Measurements from ENCODE around the gene RHOT1.

Gene RHOT1

DNA sequence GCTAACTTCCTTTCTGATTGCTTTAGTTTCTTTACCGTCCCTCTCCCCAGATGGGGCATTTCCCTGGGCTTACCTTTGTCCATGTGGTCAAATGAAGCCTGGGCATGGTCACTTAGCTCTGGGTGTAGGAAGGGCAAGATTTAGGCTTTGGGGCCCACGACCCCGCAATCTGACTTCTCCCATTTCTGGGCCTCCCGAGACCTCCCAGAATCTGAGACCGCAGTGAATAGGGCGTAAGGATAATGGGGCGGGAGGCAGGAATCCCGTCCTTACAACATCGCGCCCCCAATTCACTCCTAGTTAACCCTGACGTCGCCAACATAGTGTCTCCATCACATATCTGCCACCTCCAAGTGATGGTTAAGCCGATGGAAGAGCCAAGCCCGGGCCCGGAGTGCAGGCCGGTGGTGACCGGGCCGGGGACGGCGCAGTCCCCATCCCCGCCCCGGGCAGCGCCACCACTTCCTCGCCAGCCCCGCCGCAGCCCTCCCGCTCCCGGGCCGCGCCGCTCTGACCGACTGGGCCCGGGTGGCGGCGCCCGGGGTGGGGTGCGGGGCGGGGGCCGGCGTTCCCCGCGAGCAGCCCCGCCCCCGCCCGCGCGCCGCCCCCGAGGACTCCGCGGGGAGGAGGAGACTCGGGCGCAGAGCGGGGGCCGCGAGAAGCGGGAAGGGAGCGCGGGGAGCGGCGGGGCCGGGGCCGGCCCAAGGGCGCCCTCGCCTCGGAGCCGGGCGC is 123.1 kb downstream of the RHOT1 start, which contains the start of gene RHBDL3:
TSS of gene RHBDL3 (plus strand) at position 641 of the 732 bp plus-strand sequence. CDS start 358 bp downstream, outside the sequence.
- TF ChIP-seq SIN3A (IDR thresholded peaks at IDR 0.05; ENCODE audit: borderline replicate concordance, insufficient read depth, low read length) (no peak), FOXP2 (optimal IDR thresholded peaks at IDR 0.05; ENCODE audit: borderline replicate concordance, extremely low read depth, extremely low read length, insufficient read depth) (no peak), POLR2AphosphoS5 (IDR thresholded peaks at IDR 0.05; ENCODE audit: low read depth, low read length) (no peak), TAF1 (IDR thresholded peaks at IDR 0.05; ENCODE audit: borderline replicate concordance, insufficient read depth, low read length) (no peak)
- TF ChIP-seq, protein P1, sequence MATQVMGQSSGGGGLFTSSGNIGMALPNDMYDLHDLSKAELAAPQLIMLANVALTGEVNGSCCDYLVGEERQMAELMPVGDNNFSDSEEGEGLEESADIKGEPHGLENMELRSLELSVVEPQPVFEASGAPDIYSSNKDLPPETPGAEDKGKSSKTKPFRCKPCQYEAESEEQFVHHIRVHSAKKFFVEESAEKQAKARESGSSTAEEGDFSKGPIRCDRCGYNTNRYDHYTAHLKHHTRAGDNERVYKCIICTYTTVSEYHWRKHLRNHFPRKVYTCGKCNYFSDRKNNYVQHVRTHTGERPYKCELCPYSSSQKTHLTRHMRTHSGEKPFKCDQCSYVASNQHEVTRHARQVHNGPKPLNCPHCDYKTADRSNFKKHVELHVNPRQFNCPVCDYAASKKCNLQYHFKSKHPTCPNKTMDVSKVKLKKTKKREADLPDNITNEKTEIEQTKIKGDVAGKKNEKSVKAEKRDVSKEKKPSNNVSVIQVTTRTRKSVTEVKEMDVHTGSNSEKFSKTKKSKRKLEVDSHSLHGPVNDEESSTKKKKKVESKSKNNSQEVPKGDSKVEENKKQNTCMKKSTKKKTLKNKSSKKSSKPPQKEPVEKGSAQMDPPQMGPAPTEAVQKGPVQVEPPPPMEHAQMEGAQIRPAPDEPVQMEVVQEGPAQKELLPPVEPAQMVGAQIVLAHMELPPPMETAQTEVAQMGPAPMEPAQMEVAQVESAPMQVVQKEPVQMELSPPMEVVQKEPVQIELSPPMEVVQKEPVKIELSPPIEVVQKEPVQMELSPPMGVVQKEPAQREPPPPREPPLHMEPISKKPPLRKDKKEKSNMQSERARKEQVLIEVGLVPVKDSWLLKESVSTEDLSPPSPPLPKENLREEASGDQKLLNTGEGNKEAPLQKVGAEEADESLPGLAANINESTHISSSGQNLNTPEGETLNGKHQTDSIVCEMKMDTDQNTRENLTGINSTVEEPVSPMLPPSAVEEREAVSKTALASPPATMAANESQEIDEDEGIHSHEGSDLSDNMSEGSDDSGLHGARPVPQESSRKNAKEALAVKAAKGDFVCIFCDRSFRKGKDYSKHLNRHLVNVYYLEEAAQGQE (IDR thresholded peaks at IDR 0.05; ENCODE audit: insufficient read depth in 1 of 2, low read depth in 2 of 2, low read length in 2 of 2): no peak

DNA sequence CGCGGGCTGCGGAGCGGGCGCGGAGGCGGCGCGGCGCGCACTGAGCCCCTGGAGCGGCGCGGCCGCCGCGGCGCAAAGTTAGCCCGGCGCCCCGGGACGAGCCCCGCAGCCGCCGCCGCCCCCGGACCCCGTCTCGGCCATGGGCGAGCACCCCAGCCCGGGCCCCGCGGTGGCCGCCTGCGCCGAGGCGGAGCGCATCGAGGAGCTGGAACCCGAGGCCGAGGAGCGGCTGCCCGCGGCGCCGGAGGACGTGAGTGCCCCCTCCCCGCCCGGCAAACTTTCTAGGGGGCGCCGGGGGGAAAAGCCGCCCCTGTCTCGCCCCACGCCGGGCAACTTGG is 123.7 kb downstream of the RHOT1 start:
- TF ChIP-seq FOXP2 (optimal IDR thresholded peaks at IDR 0.05; ENCODE audit: borderline replicate concordance, extremely low read depth, extremely low read length, insufficient read depth) (no peak), POLR2AphosphoS5 (IDR thresholded peaks at IDR 0.05; ENCODE audit: low read depth, low read length) (no peak), TAF1 (IDR thresholded peaks at IDR 0.05; ENCODE audit: borderline replicate concordance, insufficient read depth, low read length) (no peak), SIN3A (IDR thresholded peaks at IDR 0.05; ENCODE audit: borderline replicate concordance, insufficient read depth, low read length) (no peak)
- TF ChIP-seq, protein P1 (IDR thresholded peaks at IDR 0.05; ENCODE audit: insufficient read depth in 1 of 2, low read depth in 2 of 2, low read length in 2 of 2): no peak

DNA sequence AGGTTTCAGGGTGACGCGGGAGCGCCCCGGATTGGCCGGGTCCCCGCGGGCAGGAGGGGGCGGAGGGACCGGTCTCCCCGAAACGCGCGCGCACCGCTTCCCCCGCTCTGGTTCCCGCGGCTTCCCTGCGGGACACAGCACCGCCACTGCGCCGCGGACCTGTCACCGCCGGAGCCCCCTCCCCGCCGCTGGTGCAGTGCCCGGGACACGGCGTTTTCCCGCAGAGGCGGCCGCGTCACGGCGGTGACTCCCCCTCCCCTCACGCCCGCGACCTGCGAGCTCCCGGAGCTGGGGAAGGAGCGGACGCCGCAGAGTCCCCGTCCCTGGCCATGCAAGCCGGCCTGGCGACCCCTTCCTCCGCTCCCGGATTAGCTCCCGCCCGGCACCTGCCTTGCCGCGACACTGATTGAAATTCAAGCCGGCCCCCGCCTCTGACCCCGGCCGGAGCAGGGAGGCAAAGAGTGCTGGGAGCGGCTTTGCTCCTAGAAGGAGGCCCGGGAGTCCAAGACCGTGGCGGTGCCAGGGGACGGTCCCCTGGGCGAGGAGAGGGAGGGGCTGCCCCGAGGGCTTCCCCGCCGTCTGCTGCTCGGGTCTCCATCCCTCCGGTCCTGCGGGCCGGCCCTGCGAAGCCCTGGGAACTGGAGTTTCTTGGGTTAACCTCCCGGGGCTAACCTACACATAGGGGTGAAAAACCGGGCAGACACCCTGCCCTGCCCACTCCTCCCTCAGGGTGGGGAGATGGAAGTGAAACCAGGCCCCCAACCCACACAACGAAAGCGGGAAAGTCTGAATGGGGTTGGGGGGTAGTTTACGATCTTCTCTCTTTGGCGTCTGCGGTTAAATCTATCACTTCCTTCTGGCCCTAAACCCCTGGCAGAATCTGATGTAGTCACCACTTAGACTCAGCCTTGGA is 124.3 kb downstream of the RHOT1 start:
- TF ChIP-seq, protein P1 (IDR thresholded peaks at IDR 0.05; ENCODE audit: insufficient read depth in 1 of 2, low read depth in 2 of 2, low read length in 2 of 2): no peak
- TF ChIP-seq POLR2AphosphoS5 (IDR thresholded peaks at IDR 0.05; ENCODE audit: low read depth, low read length) (no peak), TAF1 (IDR thresholded peaks at IDR 0.05; ENCODE audit: borderline replicate concordance, insufficient read depth, low read length) (no peak)

DNA sequence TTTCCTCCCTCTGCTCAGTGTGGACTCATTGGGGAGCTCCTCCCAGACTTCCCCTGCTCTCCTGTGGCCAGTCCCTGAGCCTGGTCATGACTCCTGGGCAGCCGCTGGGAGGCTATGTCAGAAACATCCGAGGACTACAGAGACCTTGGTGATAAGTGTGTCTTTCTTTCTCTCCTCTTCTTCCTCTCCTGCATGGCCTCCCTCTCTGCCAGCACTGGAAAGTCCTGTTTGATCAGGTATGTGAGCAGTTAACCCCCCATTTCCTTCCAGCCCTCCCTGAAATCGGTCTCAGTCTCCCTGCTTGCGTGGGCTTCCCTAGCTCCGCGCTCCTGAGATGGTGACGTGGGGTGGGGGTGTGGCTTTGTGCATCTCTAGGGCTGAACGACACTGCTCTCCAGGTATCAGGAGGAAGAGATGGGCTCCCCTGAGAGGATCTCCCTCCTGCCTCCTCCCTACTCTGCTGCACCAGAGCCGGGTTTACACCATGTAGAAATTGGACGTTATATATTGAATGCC is 125.4 kb downstream of the RHOT1 start:
- TF ChIP-seq SIN3A (IDR thresholded peaks at IDR 0.05; ENCODE audit: borderline replicate concordance, insufficient read depth, low read length): no peak
- no peak for TF ChIP-seq FOXP2 (optimal IDR thresholded peaks at IDR 0.05; ENCODE audit: borderline replicate concordance, extremely low read depth, extremely low read length, insufficient read depth)
- TF ChIP-seq POLR2AphosphoS5 (IDR thresholded peaks at IDR 0.05; ENCODE audit: low read depth, low read length): no peak

DNA sequence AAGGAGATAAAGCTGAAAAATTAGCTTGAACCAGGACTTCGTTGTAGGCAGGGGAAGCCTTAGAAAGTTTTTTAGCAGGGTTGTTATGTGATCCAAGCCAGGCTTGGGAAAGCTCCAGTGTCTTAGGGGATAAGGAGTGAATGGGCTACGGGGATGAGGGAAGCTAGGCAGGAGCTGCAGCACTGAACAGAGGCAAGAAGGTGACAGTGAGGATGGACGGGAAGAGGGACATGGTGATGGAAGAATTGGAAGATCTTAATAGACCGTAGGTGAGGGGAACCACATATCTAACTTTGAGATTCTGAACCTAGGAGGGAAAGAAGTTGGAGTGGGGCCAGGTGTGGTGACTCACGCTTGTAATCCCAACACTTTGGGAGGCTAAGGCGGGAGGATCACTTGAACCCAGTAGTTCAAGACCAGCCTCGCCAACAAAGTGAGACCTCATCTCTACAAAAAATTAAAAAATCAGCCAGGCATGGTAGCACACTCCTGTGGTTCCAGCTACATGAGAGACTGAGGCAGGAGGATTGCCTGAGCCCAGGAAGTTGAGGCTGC is 126.5 kb downstream of the RHOT1 start:
- TF ChIP-seq SIN3A (IDR thresholded peaks at IDR 0.05; ENCODE audit: borderline replicate concordance, insufficient read depth, low read length): no peak
- TF ChIP-seq, protein P1 (IDR thresholded peaks at IDR 0.05; ENCODE audit: insufficient read depth in 1 of 2, low read depth in 2 of 2, low read length in 2 of 2): no peak

Data from PFSK-1 (cell line).